Kasumi-1 (cell line): ENCODE measurements around the gene TMPRSS3.

ENCODE experiments used
- DNase-seq, 2 experiments: peaks; one replicate each; lab custom pipeline; 2025; lab: John Stamatoyannopoulos, UW

Gene TMPRSS3

DNA sequence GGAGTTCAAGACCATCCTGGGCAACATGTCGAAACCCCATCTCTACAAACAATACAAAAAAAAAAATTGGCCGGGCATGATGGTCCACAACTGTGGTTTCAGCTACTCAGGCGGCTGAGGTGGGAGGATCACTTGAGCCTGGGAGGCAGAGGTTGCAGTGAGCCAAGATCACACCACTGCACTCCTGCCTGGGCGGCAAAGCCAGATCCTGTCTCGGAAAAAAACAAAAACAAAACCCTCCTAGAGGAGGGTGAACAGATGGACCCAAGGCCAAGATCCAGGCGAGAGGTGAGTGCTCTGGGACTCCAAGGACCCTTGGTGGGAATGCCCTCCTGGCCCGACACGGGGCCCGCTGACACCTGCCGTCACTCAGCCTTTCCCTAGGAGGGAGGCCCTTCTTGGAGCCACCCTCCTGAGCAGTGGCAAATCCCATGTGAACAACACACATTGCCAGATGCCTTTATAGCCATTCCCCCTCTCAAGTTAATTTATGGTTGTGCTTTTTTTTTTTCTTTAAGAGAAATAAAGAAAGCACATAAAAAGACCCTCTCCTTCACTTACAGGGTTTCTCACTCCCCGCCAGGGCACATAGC, 45.4 kb downstream of the TMPRSS3 start:
- no peak for DNase-seq

DNA sequence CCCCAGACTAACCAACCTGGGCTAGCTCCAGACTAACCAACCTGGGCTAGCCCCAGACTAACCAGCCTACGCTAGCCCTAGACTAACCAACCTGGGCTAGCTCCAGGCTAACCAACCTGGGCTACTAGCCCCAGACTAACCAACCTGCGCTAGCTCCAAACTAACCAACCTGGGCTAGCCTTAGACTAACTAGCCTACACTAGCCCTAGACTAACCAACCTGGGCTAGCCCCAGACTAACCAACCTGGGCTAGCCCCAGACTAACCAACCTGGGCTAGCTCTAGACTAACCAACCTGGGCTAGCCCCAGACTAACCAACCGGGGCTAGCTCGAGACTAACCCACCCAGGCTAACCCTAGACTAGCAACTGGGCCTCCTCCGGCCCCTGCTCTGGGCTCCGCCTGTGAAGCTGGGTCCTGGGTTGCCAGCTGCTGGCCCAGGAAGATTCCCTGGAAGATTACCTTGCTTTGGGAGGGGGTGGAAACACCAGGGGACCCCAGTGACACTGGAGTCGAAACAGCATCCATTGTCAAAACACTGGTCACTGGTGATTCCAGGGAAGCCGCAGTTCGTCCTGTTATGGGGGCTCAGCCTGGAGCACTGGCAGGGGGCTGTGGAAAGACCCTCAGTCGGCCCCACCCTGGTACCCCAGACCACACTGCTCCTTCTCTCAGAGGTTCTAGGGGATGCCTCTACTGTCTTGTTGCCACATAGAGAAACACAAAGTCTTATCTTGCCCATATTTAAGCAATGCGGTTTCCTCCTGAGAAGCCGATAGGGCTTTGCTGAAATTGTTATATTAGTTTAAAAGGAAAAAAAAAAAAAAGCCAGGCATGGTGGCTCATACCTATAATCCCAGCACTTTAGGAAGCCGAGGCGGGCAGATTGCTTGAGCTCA, 46.2 kb downstream of the TMPRSS3 start:
- no peak for DNase-seq

DNA sequence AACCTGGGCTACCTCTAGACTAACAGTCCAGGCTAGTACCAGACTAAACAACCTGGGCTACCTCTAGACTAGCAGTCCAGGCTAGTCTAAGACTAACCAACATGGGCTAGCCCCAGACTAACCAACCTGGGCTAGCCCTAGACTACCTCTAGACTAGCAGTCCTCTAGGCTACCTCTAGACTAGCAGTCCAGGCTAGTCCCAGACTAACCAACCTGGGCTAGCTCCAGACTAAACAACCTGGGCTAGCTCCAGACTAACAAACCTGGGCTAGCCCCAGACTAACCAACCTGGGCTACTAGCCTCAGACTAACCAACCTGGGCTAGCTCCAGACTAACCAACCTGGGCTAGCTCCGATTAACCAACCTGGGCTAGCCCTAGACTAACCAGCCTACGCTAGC, 47.1 kb downstream of the TMPRSS3 start:
- DNase-seq, result no peak

DNA sequence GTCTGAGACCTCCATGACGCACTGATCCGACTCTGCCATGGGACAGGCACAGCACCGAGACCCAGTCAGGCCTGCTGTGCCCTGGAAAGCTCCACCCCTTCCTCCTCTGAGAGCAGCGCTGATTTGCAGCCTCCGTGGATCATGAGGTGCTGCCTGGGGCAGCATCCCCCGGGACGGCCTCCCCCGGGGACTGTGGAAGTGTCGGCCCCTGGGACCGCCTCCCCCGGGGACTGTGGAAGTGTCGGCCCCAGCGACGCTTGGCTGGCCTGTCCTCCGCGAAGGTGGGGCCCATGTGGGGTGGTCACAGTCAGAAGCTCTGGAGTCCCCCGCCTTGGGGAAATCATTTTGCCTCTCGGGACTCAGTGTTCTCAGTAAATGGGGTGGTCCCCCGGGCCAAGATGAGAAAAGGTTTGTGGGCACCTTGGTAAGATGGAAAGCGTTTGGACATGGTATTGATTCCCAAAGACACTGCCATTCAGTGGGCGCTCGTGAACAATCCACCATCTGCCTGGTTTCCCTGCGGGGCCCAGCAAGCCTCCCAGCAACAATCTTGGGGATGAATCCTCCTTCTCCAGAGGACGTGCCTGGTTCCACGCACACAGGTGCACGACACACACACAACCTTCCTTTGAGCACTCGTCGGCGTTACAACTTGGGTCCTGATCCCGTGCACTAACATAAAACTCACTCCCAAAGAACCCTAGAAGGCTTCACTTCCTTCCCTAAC, 48.1 kb downstream of the TMPRSS3 start:
- no peak for DNase-seq

DNA sequence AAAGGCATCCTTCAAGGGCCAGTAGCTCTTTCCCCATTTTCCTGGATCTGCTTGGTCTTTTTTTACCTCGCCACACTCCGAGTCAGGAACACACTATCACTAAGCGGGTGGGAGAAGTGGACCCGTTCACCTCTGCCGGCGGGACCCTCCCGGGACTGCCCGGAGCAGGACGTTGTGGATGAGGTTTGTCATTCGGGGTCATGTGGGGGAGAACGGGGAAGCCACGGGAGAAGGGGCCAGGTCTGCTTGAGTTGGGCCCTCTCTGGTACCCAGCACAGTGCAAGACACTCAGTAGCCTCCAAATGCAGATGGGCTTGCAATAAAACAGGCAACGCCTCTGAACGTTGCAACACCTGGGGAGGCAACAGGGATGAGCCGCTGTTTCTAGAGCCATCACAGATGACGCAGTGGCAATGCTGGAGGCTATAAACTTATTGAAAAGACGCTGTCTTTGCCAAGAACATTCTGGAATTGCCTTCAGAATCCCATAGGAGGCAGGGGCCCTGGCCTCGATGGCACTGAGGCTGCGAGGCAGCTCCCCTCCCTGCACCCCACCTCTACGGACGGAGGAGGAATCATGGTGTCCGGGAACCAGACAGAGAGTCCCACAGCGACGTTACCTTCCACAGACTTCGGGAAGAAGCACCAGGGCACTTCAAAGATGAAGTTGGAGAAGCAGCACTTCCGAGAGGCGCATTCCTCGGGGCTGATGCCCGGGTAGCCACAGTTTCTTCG, 48.8 kb downstream of the TMPRSS3 start:
- DNase-seq, result no peak

DNA sequence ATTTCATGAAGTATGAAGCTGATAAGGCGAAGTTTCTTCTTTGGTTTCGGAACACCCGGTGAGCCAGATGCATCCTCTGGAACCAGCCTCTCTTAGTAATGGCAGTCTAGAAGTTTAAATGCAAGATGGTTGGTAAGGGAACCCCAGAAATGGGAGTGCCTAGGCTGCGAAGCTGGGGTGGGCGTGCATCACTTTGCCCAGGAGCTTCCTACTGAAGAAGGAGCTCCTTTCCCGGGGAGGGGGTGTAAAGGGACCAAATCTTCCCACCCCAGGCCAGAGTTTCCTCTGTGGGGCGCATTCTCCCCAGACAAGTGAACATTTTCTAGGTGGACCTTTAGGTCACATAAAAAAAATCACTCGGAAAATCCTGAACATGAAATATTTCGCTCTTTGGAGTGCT, 49.4 kb downstream of the TMPRSS3 start:
- DNase-seq, result no peak

DNA sequence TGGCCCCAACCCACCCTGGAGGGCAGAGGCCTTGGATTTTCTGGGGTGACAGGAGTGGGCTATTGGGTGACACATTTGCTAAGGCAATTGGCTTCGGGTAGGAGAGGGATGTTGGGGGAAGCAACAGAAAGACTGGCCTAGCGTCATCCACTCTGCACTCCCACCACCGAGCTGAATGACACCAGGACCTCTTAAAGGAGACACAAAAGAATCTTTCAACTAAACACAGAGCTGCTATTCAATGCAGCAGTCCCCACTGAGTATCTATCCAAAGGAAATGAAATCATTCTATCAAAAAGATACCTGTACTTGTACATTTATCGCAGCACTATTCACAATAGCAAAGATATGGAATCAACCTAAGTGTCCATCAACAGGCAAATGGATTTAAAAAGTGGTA, 51.2 kb downstream of the TMPRSS3 start:
- no peak for DNase-seq

DNA sequence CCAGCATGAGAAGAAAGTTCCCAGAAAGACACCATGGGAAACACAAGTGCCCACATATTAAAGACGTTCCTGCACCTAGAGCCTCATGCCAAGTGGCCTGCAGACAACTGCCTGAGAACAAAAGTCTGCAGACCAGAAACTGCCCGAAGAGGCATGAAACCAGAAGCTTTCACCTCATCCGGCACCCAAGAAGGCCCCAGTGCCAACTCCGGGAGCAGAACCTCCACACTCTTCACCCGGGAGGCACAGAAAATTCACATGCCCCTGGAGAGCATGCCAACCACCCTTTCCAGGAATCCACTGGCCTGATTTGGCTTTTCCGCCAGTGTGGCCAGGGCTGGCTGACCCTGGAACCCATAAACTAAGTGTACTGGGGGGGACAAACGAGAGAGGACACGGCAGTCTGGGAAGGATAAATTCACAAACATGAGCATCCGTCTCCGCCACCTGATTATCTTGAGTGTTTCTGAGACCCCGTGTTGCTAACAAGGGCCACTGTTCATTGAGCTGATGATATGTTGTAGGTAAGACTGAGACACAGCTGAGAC, 51.8 kb downstream of the TMPRSS3 start:
- DNase-seq, result no peak

DNA sequence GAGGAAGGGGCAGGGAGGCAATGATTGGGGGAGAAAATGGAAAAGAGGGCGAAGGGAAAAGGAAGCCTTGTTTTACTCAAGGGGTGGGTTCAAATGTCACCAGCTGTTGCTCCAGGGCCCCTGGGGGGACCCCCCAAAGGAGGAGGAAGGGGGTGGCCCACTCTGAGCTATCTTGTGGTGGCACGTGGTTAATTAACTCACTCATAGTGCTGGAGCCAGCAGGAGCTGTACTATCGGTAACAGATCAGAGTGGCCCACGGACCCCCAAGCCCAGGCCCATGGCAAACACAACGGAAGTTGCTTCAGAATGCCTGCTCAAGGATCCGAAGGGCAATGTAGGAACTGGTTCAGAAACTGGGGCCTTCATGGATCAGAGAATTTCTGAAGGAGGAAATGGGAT, 52.3 kb downstream of the TMPRSS3 start:
- no peak for DNase-seq

DNA sequence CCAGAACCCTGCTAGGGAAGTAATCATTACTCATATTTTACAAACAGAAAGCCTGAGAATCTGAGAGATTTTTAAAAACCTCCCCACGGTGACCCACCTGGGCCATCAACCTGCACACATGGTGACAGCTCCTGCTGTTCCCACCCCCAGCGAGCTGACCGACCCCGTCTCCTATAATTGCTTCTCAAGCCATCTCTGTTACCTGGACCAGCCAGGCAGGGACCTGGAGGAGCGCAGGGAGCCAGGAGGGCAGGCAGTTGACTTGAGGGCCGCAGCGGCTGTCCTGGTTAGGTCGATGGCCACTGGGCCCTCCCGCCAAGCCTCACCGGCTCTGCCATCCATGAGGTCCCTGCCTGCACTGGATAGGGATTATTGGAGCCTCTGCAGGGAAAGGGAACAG, 52.8 kb downstream of the TMPRSS3 start:
- no peak for DNase-seq

DNA sequence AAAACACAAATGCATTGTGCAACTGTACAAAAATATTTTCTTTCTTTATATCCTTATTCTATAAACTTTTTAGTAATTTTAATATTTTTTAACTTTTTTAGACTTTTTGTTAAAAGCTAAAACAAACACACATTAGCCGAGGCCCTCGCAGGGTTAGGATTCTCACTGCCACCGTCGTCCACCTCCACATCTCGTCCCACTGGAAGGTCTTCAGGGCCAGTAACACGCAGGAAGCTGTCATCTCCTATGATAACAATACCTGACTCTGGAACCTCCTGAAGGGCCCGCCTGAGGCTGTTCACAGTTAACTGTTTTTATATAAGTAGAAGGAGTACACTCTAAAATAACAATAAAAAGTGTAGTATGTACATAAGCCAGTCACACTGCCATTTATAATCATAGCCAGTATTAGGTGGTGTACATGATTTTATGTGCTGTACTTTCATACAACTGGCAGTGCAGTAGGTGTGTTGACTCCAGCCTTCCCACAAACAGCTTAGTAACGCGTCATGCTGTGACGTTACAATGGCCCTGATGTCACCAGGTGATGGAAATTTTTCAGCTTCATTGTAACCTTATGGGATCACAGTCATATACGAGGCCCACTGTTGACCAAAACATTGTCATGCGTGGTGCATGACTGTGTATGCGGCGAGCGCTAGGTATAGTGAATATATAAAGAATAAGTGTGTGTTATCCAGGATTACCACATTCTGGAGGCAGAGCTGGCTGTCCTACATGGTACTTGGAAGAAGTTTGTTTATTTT, 53.9 kb downstream of the TMPRSS3 start:
- DNase-seq, result no peak

DNA sequence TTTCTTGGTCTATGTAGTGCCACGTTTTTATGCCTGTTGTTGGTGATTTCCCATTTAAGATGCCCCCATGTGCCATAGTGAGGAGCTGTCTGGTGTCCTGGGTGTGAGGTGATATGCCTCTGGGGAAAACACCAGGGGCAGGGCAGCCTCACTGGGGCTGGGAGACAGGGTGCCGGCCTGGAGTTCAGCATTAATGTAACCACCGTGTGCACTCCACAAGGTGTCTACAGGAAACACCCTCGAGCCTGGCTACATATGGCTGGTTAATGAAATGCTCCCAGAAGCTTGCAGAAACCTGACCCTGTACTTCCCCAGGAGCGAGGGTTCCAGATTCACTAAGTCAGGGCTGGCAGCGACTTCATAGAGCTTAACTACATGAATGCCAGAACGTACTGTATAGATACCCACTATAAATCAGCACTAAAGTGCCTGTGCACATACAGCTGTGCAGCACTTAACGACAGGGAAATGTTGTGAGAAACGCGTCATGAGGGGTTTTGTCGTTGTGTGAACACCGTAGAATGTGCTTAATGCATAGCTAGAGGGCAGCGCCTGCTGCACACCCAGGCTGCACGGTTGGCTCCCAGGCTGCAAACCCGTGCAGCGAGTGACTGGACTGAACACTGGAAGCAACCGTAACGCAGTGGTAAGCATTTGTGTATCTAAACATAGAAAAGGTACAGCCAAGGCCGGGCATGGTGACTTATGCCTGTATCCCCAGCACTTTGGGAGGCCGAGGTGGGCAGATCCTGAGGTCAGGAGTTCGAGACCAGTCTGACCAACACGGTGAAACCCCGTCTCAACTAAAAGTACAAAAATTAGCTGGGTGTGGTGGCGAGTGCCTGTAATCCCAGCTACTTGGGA, 55.4 kb downstream of the TMPRSS3 start:
- no peak for DNase-seq

DNA sequence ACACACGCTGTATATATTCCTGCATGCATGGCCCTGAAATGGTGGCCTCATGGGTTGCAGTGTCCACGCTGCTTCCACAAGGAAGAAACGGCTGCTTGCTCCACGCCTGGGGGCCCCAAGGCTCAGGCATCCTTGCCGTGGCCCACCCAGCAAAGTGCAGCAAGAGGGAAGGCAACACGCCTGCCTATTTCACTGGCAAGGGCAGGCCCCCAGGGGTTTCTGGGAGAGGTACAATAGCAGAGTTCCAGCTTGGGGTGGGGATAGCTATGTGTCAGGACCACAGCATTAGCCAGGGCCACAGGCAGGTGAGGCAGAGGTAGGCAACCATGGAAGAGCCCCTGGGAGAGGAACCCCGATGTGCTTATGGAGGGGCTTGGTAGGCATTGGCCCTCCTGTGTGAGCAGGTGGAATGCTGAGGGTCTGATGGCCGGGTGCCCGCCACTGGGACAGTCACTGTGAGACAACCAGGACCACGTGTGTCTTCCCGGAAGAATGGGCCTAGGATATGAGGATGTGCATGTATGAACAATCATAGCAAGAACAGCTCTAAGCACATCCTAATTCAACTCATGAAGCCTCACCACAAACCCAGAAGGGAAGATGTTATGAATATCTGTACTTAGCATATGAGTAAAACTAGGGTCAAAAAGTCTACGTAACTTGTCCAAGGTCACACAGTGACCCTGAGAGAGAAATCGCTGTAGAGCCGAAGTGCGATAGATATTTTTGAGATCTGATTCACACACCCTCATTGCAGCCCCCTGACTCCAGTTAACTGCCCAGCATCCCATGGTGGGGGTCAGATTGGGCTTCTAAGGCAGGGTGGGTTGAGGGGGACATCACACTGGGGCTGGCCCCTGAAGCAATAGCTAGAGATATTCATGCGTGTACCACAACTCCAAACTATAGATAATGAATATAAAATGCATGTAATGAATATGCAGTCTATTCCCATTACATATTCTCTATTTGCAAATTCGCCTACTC, 56.8 kb downstream of the TMPRSS3 start:
- DNase-seq, result no peak

DNA sequence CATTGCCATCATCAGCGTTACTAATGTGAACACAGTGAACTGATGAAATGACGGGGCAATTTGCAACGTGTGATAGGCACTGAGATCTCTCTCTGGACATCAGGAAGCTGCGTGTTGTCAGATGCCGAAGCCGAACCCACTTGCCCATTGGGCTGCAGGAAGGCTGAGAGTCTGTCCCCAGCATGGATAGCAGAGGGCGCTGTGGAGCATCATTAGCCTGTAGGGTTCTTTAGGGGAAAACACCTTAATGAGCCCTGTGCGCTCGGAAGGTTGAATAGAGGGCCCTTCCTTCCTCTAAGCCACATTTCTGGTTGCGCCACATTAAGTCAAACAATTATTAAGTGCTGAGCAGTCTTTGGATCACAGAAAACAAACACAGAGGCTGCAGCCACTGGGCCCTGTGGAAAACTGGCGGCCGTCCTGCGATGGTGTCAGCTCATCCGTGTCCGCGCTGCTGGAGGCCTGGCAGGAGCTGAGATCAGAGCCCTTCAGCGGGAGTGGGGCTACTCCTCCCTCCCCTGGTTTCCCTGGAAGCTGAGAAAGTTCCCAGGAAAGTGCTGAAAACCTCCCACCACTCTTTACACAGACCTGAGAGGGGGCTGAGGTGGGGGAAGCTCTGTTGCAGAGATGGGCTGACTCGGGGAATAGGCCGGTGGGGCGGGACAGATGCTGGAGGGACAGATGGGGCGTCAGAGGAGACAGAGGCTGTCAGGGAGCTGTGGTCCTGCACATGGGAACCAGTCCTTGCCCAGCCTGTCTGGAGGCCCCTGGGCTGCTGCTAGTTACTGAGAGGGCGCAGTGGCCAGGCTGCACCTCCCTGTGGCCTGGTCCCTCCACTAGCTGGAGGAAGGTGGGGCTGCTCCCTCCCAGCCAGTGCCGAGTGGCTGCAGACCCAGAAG, 57.8 kb downstream of the TMPRSS3 start:
- peak; percentile 59 to 61 for DNase-seq

DNA sequence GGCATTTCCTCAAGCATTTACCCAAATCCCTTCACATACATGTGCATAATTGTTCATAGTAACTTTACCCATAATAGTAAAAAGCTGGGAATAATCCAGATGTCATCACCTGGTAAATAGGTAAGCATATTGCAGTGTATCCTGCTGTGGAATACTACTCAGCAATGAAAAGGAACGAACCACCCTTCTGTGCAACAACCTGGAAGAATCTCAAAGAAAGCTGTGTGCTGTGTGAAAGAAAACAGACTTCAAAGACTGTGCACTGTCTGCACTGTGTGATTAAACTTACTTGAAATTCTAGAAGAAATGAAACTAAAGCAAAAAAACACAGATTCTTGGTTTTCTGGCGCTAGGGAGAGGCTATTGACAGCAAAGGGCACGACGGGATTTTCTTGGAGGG, 58.6 kb downstream of the TMPRSS3 start:
- no peak for DNase-seq

DNA sequence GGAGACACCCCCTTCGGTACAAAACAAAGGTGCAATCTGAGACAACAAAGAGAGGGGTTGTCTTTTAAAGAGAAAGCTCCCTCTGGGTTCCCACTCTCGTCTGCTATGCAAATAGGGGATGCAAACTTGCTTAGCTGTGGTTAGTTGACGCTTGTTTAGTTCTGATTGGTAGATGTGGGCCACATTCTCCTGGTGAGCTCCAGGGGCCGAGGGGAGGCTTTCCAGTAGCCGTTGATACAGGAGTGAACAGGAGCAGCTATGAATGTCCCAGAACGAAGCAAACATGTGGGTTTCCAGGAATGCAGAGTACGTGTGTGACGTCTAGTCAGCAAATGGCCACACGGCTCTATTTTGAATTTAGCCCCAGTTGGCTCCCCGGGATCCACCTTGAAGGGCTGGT, 59.8 kb downstream of the TMPRSS3 start:
- DNase-seq, result no peak

DNA sequence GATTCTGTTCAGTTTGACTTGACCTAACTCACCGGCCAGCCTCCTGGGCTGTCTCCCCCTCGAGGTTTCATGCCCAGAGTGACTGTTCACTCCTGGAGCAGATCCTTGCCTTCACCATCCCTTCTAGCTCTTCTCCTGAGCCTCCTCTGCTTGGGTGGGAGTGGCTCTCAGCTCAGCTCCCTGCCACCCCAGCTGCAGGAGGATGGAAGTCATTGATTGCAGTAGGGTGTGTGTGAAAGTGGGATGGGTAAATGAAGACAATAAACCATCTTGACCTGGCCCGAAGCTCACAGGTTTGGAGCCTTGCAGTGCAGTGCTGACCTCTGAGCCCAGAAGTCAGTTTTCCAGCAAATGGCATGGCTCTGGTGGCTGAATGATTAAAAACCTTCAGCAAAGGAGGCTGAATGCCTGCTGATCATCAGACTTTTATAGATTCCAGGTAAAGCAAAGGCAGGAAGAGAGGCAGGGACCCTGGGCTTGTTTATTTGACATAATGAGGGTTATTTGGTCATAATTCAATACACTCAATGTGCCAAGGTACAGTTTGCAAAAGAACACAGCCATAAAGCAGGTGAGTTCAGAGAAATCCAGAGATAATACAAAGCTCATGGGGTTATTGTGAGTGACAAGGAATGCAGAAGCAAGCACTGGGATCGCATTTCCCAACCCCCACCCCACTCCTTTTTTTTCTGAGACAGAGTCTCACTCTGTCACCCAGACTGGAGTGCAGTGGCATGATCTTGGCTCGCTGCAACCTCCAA, 63.1 kb downstream of the TMPRSS3 start:
- no peak for DNase-seq
